HFF-Myc (cell line): Measurements from ENCODE around the gene THADA.
A peak's percentile ranks its signal among the peaks of the same experiment; 100 is the strongest.

Source experiments
- DNase-seq: peaks from one replicate; pipeline ENCODE4 v3.0.0-alpha.2; 2011; ENCODE audit warnings: low read depth; ENCODE audit errors: extremely low read depth
- H3K4me3 ChIP-seq: replicated peaks from 2 replicates; pipeline ENCODE4 v1.5.1; 2011; ENCODE audit warnings: low read depth, mild to moderate bottlenecking, control low read depth, low read length
- TF ChIP-seq, protein P1 (sequence below): IDR thresholded peaks from 2 replicates; pipeline ENCODE4 v1.5.1; 2012; ENCODE audit warnings: mild to moderate bottlenecking, low read depth, low read length, control low read depth; ENCODE audit errors: missing control alignments

THADA gene

GRCh38 chr2:43488737-43489136 is 107.1 kb downstream of the THADA start:
- H3K4me3 ChIP-seq = no peak overlapping the region
- TF ChIP-seq, protein P1, sequence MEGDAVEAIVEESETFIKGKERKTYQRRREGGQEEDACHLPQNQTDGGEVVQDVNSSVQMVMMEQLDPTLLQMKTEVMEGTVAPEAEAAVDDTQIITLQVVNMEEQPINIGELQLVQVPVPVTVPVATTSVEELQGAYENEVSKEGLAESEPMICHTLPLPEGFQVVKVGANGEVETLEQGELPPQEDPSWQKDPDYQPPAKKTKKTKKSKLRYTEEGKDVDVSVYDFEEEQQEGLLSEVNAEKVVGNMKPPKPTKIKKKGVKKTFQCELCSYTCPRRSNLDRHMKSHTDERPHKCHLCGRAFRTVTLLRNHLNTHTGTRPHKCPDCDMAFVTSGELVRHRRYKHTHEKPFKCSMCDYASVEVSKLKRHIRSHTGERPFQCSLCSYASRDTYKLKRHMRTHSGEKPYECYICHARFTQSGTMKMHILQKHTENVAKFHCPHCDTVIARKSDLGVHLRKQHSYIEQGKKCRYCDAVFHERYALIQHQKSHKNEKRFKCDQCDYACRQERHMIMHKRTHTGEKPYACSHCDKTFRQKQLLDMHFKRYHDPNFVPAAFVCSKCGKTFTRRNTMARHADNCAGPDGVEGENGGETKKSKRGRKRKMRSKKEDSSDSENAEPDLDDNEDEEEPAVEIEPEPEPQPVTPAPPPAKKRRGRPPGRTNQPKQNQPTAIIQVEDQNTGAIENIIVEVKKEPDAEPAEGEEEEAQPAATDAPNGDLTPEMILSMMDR = no peak
- no peak for DNase-seq

- DNase-seq = no peak
- no peak overlapping the region for H3K4me3 ChIP-seq
- TF ChIP-seq, protein P1 = no peak
Measured at GRCh38 chr2:43486603-43487002, 109.2 kb downstream of the THADA start.

GRCh38 chr2:43484323-43484930 is 111.4 kb downstream of the THADA start:
- TF ChIP-seq, protein P1 = peak; percentile 27
- H3K4me3 ChIP-seq = no peak overlapping the region
- DNase-seq = peak; percentile 78

- peak; percentile 19 for DNase-seq
Measured at GRCh38 chr2:43482961-43483360, 112.9 kb downstream of the THADA start.

GRCh38 chr2:43481927-43482542 is 113.8 kb downstream of the THADA start:
- no peak for DNase-seq
- H3K4me3 ChIP-seq = no peak overlapping the region
- TF ChIP-seq, protein P1 = no peak

More at GRCh38 chr2:43482961-43483360, 112.9 kb downstream of the THADA start:
- TF ChIP-seq, protein P1 = no peak
- no peak overlapping the region for H3K4me3 ChIP-seq

DNA sequence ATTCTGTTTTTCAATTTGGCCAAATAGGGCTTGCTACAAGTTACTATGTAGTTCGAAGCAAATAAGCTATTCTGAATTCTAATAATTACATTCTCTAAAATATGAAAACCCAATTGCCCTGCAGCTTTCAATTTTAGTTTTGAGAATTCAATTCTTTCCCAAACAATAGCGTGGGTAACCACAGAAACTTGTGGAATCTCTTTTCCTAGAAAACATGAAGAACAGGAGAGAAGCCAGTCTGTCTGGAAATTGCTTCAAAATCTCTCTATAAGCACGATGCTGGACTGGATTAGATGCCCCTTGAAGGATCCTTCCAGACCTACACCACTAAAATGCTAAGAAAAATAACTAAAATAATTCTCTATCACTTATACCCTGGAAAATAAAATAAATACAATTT is 115.0 kb downstream of the THADA start:
- TF ChIP-seq, protein P1 = no peak
- no peak for DNase-seq
- no peak overlapping the region for H3K4me3 ChIP-seq
